SW 1271 (cell line): ENCODE data around the gene RGMB.

ENCODE experiments used
- DNase-seq, 2 experiments: peaks; one replicate each; lab custom pipeline; 2025; lab: John Stamatoyannopoulos, UW

The RGMB gene

DNA sequence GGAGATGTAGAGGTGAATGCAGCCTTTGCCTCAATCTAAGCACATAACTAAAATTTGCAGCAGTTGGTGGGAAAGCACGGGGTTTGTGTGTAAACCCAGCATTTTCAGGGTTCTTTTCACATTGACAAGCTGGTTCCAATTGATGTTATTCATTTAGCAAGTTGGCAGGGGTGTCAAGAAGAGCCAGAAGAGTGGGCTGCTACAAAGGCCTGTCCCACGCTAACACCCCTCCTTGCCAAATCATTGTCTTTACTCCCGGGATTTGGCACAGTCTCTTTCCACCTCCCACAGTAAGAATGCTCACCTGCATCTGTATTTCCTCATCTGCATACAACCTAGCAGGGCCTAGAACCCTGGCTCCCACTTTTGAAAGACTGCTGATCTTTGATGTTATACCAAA, 11.8 kb downstream of the RGMB start:
- no peak for DNase-seq

DNA sequence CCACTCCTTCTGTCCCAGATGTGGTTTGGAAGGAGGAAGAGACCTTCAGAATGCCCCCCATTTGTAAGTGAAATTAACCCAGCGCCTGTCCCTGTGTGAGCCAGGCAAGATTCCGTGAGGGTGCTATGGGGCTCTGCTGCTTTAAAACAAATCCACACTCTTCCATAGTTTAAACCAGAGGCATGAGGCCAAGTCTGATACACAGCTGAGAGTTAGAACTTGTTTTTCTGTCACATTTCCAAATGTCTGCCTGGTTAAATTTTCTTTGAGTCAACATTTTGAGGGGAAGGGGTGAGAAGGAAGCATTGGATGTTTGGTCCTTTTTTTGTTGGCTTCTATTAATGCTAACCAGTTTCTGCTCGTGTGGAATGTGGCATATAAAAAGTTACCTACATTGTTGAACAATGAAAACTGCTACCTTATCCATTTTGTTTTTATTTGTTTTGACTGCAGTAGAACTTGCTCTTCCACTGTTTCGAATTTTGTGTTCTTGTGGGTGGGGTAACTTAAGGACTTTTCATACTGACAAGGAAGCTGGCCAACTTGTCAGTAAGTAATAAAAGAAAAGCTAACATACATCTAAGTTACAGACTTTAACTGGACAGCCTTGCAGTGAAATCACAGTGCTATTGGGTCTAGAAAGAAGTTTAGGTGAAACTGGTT, 12.9 kb downstream of the RGMB start:
- no peak for DNase-seq

DNA sequence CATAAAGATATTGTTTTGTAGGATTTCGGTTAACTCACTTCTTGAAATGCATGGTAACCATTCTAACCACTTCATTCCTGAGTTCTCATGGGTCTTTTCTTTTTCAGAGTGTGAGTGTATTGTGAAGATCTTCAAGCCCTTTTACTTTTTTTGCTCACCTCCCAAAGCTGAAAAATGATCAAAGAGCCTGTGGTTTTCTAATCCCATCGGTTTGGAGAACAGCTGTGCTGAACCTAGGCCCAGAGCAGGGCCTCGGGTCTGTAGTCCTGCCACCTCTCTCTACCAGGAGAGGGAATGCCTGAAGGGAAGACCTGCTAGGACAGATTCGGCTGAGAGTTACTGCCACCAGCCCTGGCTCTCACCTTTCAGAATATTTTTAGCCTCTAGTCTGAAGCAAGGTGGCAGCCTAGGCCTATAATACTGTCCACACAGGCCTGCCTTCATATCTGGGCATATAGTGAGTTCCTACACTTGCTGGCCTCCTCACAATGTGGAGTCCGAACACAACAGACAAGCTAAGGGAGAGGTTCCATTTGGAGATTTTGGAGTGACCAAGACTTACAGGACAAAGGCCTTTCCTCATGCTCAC, 13.8 kb downstream of the RGMB start:
- no peak for DNase-seq

DNA sequence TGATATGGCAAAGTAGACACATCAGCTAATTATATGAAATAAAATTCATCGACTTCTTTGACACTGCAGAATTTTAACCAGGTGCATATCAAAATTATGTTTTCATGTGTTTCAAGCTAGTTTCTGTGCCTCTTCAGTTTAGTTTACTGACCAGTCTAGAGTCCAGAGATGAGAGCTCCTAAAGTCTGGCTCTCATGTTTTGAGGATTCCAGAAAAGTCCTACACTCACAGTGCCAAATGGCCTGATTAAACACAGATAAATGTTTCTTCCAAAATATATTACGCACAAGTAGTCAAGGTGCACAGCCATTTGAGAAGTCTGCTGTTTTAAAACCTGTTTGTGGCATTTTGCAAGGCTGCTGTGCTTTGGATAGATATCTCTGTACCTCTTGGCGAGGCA, 15.6 kb downstream of the RGMB start:
- no peak for DNase-seq

GRCh38 chr5:98791001-98791519, 17.6 kb downstream of the RGMB start:
- no peak for DNase-seq

DNA sequence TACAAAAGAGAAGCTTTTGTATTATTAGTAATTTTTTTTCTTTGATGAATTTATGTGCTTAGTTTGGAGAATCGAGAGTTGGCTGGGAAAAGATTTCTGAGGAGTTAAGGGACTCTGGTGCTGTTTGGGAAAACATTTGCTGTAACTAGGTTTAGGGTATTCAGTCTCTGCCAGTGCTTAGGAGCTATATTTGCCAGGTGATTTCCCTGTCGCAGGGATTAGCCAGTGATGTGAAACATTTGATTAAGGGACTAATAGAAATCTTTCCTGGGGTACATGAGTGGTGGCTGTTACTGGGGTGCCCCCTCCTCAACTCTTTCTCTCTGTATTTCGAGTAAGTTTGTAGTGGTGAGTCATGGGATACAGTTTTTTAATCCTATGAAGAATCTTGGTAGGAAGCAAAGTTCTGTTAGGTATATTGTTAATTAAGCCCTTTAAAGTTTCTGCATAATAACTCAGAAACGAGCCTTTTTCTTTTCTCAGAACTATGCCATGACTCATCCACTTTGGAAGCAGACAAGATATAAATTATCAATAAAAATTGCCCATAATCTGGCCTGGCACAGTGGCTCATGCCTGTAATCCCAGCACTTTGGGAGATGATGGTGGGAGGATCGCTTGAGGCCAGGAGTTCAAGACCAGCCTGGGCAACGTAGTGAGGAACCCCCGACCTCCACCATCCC, 18.6 kb downstream of the RGMB start:
- no peak for DNase-seq

- no peak for DNase-seq
Observed at GRCh38 chr5:98793223-98793622, 19.8 kb downstream of the RGMB start.

DNA sequence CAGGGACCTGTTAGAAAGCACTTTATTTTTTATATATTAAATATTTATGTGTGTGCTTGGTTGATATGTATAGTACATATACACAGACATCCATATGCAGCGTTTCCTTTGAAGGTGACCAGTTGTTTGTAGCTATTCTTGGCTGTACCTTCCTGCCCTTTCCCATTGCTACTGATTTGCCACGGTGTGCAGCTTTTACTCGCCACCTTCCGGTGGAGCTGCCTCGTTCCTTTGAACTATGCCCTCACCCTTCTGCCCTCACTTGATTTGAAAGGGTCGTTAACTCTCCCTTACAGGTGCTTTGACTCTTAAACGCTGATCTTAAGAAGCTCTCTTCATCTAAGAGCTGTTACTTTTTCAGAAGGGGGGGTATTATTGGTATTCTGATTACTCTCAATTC, 20.5 kb downstream of the RGMB start:
- no peak for DNase-seq

GRCh38 chr5:98794414-98795080, 21.1 kb downstream of the RGMB start:
- DNase-seq = no peak

DNA sequence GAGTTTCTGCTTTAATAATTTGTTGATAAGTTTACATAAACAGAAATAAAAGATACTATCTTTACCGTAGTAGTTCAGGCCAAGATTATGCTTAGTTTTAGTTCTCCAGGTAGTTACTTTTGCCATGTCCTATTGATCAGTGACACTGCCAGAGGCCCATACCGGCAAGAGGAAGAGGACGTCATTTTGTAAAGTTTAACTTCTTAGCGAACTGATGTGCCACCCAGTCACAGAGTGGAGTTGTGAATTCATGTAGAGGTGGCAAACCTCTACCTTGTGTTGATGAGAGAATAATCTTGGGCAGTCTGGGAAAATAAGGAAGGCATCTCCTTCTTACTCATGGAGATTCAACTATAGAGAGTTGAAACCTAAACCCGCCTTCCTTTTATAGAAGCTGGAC, 21.8 kb downstream of the RGMB start:
- DNase-seq = no peak

DNA sequence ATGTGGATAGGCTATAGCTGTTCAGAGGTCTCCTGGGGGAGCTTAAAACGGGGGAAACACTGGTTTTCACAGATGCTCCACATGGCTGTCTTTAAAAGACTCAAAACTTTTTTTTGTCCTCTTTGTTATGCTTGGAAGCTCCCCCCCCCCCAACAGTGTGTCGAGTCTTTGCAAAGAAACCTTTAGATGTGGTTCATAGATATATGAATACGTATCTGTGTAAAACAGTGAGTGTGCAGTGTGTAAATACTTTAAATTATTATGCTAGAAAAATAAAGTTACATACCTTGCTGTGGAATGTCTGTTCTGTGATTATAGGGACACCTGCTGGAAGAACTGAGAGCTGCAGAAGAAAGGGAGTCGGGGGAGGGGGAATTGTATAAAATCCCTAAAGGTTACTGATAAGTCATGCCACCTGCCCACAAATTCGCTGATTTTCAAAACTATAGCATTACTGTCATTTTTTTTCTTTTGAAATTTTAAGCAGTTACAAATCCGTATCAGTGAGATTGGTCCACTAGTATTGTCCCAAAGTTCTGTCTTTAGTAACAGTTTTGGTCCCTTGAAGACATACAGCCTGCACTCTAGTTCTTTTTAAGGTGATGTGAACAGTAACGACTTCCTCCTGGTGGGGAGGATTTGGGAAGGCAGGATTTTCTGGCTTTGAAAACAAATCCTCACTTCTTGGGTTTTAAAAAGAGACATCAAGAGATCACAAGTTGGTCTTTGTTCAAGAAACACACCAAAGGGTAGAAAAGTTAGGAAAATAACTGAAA, 22.9 kb downstream of the RGMB start:
- peak in 1 of 2 experiments; percentile 68 for DNase-seq

GRCh38 chr5:98798371-98798770, 24.9 kb downstream of the RGMB start:
- DNase-seq = no peak

DNA sequence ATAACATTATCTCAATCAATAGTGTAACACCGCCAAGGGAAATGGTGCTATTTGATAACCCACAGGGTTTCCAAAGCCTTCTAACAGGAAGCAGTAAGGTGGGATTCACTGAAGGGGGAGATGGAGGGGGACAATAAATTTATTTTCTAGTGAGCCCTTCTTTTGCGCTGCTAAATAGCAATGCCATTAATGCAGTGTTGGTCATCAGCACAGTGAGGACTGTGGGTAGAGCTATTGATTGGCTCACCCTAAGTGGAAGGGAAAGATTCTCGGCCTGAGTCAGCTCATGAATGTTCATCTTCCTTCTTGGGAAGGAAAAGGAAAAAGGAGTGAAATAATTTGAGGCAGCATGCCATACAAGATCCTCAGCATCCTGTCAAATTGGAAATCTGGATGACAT, 25.4 kb downstream of the RGMB start:
- DNase-seq = no peak

DNA sequence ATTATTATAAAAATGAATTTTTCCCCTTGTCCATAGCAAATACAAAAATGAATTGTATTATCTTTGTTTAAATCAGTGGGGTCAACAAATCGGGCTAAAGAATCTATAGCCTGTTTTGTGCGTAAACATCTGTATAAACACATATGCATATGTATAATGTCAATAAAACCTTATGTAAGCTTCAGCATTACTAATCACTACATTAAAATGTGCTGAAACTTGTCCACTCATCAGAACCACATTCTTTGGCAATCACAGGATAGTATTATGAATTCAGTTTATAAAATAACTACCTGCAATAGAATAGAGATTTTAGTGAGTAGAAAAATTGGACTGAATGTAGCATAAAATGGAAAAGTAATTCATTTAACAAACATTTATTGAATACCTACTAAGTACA, 30.6 kb downstream of the RGMB start:
- DNase-seq = no peak

GRCh38 chr5:98805070-98805469, 31.6 kb downstream of the RGMB start:
- DNase-seq = no peak

GRCh38 chr5:98807806-98808205, 34.3 kb downstream of the RGMB start:
- DNase-seq = no peak

DNA sequence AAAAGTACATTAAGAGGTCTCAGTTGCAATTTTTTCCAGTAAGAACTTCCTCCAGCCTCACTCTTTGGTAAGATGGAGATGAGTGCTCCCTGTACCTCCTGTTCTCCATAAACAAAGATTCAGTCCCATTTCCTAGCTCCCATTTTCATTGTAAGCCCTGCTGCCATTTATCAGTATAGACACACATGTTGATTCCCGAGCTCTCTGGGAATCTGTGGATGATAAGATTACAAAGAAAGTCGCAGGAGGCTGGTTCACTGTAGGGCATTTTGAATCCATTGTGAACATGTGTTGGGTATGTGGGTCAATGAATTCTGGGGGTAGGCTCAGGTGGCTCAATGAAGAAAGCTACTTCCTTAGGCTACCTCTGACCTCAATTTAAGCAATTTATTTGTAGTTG, 36.7 kb downstream of the RGMB start:
- DNase-seq = no peak

GRCh38 chr5:98813755-98814154, 40.3 kb downstream of the RGMB start:
- no peak for DNase-seq

- no peak for DNase-seq
Observed at GRCh38 chr5:98816582-98817222, 43.2 kb downstream of the RGMB start.

DNA sequence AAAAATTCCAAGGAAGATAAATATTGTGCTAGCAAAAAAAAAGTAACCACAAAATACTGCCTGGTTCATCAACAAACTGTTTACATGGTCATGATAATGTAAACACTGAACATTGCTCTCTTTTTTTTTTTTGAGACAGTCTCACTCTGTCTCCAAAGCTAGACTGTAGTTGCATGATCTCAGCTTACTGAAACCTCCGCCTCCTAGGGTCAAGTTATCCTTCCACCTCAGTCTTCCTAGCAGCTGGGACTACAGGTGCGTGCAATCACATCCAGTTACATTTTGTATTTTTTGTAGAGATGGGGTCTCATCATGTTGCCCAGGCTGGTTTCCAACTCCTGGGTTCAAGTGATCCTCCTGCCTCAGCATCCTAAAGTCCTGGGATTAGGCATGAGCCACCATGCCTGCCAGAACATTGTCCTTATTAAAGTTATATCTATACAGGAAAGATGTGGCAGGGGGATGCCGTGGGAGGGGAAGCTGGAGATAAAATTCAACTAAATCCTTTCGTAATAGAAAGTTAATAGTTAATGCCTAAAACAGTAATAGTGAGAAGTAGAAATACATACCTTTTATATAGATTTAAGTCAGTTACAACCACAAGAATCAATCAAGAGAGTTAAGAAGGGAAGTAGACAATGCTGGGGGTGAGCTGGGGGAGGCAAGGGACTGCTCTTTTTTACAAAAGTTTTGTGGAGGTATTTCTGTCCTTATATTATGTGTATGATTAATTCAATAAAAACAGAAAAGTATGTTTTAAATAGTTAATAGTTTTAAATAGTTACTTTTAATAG, 52.3 kb downstream of the RGMB start:
- no peak for DNase-seq

GRCh38 chr5:98827161-98827560, 53.7 kb downstream of the RGMB start:
- peak; percentile 4 to 59 for DNase-seq
